Right hindlimb (tissue), 1 donor: ENCODE data around the gene HOXA9.

Experiments
- DNase-seq: peaks from one replicate; pipeline ENCODE4 v3.0.0-alpha.2; 2018

The HOXA9 gene

DNA sequence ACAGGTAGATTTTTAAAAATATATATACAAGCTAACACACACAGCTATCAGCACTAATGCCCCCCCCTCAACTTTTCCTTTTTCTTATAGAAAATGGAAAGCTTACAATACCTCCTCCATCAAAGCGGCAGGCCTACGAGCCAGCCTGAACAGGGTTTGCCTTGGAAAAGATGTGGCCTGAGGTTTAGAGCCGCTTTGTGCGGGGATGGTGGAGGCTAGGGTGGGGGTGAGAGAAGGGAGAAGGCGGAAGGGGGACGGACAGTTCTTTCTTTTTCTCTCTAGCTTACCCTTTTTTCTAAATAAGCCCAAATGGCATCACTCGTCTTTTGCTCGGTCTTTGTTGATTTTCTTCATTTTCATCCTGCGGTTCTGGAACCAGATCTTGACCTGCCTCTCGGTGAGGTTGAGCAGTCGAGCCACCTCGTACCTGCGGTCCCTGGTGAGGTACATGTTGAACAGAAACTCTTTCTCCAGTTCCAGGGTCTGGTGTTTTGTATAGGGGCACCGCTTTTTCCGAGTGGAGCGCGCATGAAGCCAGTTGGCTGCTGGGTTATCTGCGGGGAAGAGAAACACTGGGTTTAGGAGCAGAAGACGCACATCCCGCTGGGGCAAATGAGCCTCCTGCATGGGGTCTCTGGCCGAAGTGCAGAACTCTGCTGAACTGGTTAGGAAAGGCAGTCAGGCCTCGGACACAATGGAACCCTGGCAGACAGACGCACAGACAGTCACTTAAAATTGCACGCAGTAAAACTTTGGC, 1.9 kb downstream of the HOXA9 start:
- DNase-seq, result no peak

DNA sequence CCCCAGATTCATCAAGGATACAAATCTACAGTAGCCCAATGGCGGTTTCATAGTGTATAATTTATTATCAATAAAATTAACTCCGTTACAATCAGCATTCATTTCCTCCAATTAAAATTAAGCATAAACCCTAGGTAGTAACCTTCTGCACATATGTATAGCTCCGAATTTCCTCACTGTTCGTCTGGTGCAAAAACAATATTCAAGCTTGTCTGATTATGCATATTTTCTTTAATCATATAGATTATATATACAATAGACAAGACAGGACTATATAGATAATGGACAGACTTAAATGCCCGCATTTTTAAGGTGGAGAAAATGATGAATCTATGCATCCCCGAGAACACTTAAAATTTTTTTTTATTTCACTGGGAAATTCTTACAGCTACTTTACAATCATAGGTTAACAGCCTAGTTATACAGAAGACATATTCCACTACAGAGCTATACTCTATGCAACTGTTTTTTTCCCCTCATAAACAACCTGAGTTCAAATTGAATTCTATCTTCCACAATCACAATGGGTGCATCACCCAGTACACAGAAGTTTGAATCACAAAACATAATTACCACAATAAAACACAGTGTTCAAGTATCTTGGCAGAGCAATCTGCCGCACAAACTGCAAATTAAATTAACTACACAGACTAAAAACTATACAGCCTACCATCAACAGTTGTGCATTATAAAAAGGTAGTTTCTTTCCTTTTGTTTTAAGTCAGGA, 2.6 kb downstream of the HOXA9 start:
- no peak for DNase-seq

DNA sequence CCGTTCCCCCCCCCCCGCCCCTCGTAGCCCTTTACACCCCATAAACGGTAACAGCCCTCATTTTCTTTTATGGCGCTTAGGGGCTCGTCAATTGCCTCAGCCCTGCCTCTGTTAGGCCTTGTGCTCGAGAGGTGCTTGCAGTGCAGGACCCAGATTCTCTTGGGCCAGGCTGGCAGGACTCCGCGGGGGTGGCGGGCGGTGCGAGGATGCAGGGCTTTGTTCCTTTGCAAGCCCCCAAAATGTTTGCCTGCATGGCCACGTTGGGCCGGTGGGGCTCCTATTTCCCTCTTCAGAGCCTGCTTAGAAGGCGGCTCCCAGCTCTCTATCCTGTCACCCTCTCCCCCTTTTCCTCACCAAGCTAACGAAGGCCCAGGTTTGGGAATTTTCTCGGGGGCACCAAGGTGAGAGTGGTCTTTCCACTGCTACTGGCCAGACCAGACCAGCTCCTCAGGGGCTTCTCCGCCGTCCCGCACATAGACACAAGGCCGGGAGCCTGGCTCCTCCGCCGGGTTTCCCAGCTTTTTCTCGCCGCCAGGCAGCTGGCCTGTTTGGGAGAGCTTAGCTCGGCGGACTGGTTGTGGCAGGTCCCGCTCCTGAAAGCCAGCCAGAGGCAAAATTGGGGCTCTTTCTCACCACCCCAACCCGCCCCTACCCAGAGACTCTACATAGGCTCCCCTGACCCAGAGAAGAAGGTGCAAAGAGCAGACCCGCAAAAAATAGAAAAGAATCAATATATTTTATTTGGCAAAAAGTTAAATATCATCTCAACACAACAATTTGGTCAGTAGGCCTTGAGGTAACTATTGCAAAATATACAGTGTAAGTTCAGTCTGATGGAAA, 3.4 kb downstream of the HOXA9 start:
- DNase-seq, result peak; percentile 61

DNA sequence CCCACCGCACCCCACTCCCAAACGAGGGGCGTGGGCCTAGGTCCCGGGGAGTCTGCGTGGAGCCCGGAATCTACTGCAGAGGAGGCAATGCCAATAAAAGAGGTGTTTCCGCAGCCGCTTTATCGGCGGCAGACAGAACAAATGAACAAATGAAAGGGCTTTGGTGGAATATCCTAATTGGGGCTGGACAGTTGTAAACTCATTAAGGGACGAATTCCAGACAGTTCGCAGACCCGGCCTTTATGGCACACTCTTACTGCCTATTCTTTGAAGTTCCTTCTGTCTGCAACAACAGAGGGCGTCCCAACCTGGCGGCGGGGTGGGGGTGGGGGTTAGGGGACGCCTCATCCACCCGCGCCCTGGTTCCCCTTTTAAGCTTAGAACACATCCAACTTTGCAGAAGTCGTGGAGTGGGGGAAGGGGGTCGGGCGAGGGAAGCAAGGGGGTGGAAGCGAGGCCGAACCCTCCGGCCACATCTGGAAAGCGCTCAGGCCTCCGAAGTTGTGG, 4.1 kb downstream of the HOXA9 start:
- DNase-seq, result peak; percentile 77

DNA sequence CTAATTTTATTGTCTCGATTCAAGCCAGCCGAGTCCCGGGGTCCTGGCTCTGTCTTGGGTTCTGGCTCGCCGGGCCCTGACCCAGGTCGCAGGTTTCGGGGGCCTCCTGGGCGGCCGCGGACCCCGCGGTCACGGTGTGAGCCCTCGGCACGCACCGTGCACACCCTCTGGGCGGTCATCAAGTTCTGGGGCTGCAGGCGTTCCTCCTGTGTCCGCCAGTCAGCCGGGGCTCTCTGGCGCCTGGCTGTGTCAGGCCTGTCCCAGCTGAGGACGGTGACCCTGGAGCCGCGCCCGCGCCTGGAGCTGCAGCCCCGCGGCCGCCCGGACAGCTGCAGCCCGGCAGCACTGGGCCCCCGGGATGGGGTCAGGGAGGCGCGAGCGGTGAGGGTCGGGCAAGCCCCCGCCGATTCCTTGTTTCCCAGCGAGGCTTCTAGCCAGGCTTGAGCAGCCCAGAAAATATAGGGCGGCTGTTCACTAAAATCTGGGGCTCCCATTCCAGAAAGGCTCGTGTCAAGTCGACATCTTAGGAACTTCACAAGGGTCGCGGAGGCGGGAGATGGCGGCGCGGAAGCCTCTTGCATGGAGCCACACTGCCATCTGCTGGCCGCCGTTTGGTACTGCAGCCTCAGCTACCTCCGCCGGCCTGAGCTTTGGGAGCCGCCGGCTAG, 4.7 kb downstream of the HOXA9 start:
- peak; percentile 94 for DNase-seq

DNA sequence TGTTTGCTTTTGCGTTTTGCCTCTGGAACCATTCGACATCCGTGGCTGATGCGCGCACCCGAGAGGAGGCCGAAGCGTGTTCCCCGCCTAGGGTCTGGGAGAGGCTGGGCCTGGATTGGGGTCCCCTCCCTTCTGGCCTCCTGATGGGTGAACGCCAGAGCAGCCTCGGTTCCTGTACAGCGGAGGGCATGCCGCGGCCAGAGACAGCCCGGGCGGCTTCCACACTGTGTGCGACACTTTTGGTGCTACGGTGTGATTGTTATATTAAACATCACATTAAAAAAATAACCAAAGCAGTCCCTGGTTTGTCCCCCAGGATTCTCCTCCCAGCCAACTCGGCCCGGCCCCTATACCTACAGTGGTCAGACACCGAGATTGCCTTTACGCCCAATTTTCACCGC, 5.2 kb downstream of the HOXA9 start:
- peak; percentile 74 for DNase-seq

DNA sequence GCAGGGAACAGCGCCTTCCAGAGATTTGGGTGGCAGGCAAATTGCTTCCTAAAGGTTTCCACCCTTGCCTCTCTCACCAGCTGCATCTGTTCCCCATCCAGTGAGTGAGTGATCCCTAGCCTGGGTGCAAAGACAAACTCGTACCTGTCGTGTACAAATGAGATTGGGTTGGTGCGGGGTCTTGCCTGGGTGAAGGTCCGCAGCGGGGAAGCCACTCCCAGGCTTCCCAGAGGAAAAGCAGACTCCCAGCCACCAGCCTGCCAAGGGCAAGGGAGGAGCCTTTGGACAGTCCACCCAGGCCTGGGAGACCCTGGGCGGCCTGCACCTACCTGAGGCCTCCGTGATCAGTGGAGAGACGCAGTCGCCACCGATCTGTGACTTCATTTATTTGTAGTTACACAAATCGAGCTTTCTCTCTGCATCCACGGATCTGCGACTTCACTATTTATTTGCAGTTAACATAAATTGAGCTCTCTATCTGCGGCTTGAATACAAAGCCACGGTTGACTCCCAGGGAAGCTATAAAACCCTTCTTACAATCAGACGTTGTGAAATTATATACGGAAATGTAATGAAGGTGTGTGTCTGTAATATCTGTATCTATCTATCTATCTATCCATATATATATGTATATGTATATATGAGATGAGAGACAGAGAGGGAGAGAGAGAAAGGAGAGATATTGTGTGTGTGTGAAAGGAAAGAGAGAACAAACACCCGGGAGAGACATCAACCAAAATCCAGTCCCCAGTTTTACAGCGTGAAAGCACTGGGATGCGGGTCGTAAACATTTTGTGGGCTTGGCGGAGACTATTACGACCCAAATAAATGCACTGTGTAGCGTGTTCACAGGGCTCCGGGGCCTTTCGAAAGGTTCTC, 5.8 kb downstream of the HOXA9 start:
- peak; percentile 26 for DNase-seq

DNA sequence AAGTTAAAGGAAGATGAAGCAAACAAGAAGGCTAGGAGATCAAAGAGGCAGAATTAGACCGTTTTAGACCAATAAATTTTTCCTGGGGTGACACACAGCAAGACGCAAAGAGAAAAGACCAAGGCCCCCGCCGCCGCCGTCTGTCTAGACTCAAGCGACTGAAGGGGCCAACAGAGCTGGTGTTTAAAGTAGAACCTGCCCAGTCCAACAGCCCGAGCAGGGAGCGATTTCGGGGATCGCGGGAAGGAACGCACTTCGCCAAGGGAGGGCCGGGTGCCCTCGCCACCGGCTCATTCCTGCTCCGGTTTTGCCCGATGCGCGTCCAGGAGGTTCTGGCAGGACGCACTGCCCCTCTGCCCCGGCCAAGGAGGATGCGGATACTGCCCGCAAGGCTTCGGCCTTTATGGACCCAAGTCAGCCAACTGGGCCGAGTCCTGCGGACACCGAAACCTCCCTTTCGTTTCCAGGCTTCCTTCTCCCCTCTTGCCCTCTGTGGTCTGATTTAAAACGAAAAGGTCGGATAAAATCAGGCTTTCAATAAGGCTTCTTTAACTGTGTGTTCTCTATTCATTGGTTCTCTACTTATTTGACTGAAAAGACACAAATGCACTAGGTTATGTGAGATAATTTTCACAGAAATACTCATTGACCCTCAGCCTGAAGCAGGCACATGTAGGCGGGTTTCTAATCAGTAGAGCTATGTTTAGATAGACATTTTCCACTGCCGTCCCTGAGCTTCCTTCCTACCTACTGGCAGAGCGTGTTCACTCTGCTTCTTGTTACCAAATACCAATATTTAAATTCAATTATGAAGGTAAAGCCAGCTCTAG, 6.7 kb downstream of the HOXA9 start:
- DNase-seq, result peak; percentile 23

DNA sequence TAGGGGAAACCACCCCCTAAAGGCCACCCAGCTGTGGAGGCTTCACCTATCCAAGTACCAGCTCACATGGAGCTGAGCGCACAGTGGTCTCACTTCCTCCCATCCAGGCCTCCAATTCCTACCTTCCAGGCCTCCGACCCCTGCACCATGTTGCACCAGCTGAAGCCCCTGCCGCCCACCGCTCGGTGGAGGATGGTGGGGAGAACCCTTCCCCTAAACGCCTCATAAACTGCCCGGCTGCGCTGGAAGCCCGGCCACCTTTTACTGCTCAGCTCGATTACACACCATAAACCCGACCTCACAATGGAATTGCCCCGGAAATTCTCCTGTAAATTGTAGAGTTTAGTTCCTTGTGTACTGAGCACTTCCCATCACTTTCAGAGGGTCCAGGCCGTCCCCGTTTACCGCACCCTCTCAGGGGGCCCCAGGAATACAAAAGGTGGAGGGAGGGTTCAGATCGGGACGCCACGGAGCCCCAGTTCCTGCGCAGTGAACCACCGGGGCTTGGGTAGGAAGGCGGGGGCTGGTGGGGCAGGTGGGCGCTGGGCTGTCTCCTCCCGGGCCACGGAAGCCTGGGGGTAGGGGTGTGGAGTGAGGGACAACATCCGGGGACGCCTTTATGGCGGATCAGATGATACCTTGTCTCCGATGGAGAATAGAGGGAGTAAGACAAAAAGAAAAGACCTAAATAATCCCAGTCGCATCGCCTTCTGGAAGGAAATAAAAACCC, 7.5 kb downstream of the HOXA9 start:
- peak; percentile 18 for DNase-seq

DNA sequence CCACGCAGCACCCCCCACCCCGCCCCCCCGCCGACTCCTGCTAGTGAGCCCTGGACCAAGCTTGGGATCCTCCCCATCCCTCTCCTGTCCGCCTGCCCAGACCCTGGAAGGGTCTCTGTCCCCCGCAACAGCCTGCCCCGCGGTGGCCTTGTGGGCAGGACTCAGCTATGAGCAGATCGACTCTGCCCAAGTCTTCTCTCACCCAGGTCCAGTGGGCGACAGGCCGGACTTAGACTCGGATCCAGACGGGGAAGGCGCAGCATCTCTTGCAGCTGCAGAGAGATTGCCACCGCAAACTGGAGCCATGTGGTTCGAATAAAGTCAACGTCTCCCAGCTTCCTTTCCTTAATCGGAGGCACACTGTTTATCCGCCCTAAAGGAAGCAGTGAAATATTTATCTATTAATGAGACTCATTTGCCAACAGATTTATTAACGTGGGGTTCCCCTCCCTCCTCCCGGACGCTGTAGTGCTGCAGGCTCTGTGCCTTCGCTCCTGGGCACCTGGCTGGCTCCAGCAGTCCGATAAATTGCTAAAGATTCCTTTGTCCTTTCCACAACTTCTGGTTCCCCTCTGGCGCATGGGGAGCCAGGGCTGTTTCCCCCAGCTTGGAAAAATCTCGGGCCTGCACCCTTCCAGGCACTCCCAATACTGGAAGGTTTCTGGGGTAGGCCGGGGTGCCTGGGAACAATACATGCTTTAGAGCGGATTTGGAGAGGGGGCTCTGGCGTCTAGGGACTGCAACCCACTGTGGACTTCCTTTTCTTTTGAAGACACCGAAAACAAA, 8.2 kb downstream of the HOXA9 start:
- peak; percentile 22 for DNase-seq

DNA sequence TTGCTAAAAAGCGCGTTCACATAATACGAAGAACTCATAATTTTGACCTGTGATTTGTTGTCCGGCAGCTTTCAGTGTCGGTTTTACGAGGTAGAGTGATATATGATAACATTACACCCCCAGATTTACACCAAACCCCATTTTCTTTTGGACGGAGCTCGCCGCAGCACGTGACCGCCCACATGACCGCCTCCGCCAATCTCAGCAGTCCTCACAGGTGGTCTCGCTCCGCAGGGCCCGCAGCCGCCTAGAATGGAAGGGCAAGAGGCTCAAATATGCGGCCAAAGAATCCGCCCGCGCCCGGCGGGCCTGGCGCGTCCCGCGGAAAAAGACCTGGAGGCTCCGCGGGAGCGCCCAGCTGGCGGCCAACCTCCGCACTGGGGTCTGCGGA, 8.8 kb downstream of the HOXA9 start, which contains the start of gene HOXA7:
Gene HOXA7 (minus strand): TSS at position 168 of the 391 bp plus-strand sequence. CDS start 130 bp downstream, at position 38.
- DNase-seq, result peak; percentile 94

DNA sequence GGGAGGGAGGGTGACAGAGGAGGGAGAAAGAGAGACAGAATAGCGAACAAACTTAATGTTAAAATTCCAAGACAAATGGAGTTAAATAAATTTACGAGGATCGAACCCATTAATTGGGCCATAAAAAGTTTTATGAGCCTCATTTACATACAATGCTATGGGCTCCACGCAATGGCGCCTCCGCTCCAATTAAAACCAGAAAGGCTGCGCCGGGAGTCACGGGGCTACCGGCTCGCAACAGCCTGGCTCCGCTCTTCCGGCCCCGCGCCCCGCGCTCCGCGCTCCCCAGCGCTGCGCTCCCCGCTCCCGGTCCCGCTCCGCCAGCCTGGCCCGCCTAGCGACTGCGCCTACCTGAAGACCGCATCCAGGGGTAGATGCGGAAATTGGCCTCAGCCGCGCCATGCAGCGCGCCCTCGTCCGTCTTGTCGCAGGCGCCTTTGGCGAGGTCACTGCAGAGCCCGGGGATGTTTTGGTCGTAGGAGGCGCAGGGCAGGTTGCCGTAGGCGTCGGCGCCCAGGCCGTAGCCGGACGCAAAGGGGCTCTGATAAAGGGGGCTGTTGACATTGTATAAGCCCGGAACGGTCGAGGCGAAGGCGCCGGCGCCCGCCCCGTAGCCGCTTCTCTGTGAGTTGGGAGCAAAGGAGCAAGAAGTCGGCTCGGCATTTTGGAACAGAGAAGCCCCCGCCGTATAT, 9.4 kb downstream of the HOXA9 start:
- no peak for DNase-seq

DNA sequence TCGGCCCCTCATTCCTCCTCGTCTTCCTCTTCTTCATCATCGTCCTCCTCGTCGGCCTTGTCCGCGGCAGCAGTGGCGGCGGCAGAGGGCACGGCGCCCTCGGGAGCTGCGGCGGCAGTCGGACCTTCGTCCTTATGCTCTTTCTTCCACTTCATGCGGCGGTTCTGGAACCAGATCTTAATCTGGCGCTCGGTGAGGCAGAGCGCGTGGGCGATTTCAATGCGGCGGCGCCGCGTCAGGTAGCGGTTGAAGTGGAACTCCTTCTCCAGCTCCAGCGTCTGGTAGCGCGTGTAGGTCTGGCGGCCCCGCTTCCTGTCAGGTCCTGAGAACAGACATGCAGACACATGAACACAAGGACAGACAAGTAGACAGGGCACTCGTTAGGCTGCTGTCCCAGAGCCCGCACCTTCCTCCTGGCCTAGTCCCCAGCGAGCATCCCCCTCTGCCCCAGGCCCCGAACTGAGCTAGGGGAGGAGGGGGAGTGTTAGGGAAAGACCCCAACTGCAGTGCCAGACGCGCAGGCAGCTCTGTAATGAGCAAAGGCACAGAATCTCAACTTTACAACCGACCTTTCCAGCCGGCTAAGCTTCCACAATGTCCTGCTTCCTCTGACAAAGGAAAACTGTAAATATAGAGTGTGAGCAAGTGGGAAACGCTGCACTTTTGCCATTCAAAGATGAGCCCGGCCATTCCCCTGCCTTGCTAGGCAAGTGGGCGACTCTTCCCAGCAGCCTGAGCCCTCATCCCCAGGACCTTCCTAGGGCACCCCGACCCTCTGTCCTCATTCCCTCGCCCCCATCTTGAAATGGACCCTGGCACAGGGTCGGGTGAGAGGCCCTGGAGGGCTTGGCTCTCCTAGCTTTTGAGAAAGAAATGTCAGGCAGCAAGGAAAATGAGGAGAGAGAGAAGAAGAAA, 10.2 kb downstream of the HOXA9 start:
- DNase-seq, result peak; percentile 54

DNA sequence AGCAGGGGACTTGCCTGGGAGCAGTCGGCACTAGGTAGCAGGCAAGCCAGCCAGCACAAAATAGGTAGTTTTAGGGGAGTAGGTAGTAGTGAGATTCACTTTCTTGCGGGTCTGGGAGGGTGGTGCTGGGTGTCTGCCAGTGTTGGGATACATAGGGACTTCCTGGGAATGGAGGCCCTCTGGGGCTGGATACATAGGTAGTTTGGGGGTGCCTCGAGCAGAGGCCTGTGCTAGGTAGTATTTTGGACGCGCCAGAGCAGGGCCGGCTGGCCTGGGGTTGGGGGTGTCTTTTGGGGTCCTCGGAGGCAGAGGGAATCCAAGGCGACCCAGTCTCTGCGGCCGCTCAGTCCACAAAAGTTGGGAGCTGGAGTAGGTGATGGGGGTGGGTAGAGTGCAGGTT, 11.0 kb downstream of the HOXA9 start:
- no peak for DNase-seq

DNA sequence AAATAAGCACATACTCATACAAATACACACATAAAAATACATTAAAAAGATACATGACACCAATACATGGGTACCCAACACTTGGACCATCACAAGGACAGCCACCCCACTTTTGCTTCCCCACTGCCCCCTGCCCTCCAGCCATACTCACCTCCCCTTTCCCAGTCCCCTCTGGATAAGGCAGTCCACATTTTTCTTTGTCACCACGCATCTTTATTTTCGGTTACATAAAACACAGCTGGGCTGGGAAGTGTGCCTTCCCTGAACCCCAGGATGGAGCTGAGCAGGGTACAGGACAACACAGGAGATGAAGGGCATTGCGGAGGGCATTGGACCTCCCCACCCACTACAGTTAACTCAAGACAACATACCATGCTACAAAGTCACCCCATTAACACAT, 11.8 kb downstream of the HOXA9 start:
- peak; percentile 16 for DNase-seq

DNA sequence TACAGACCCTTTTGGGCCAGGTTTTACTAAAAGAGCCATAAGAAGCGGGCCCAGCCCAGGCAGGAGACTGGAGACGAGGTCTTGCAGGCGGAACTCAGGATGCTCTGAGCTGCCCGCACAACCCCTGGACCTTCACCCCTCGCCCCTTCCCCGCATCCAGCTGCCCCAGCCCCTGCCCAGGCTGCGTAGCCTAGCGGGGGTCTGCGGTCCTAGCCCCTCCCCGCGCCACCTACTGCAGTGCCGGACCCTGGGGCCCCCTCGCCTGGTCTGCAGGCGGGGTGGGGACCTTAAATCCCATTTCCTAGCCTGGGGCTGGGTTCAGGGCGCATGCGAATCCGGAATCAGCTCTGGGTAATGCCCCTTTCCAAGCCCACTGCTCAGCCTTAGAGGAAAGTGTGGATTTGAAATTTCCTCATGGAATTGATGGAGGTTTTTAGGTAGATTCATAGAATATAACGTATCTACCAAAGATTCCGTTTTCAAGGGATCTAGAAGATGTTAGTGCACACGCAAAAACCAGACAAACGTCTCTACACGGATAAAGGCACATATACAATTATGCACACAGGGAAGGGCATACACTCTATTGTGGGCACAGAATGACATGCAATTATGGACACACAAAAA, 12.4 kb downstream of the HOXA9 start:
- DNase-seq, result no peak
